MCF 10A (cell line): ENCODE results near the gene DLG2. TPM values are rescaled to one million over a fixed set of nuclear protein-coding genes. Genes with fewer than 3 reads are reported as not detected.

Experiments used
- BruUV-seq: library from RNA; stranded (reverse); fragments of 400-500 nt; replicated peaks from 2 replicates; lab custom pipeline; 2021; lab: Mats Ljungman, UMichigan
- CTCF ChIA-PET: fragments of 300-600 bp; sonication (Branson Sonifier 250); formaldehyde crosslinking; extraction: SDS; loops from one replicate; lab custom pipeline; 2021; ENCODE audit warnings: antibody characterized with exemption, inconsistent platforms; lab: Yijun Ruan, JAX
- POLR2A ChIA-PET: fragments of 300-600, 350-650 bp; sonication (Branson Sonifier 250); formaldehyde crosslinking; extraction: SDS; loops from one replicate; lab custom pipeline; 2020; ENCODE audit warnings: antibody characterized with exemption, inconsistent platforms; lab: Yijun Ruan, JAX
- DNase-seq: peaks from one replicate; pipeline ENCODE4 v3.0.0-alpha.2; 2018; ENCODE audit not compliant: unreplicated experiment
- H3K27ac Mint-ChIP-seq: one replicate; pipeline ENCODE4 v1.8.0; 2022; ENCODE audit warnings: mild to moderate bottlenecking, low read depth, mixed read lengths; ENCODE audit not compliant: unreplicated experiment
- H3K27me3 Mint-ChIP-seq: one replicate; pipeline ENCODE4 v1.8.0; 2022; ENCODE audit warnings: mixed read lengths; ENCODE audit not compliant: insufficient read depth, unreplicated experiment
- H3K36me3 Mint-ChIP-seq: one replicate; pipeline ENCODE4 v1.8.0; 2022; ENCODE audit warnings: mild to moderate bottlenecking, moderate library complexity, mixed read lengths; ENCODE audit not compliant: insufficient read depth, unreplicated experiment
- H3K4me1 Mint-ChIP-seq: one replicate; pipeline ENCODE4 v1.8.0; 2022; ENCODE audit warnings: mixed read lengths; ENCODE audit not compliant: insufficient read depth, unreplicated experiment
- H3K4me3 Mint-ChIP-seq: one replicate; pipeline ENCODE4 v1.8.0; 2022; ENCODE audit warnings: mild to moderate bottlenecking, moderate library complexity, mixed read lengths; ENCODE audit not compliant: unreplicated experiment
- H3K9me3 Mint-ChIP-seq: one replicate; pipeline ENCODE4 v1.8.0; 2022; ENCODE audit warnings: mixed read lengths; ENCODE audit not compliant: unreplicated experiment
- intact Hi-C: fragments of 100-400 bp; cut with micrococcal nuclease; formaldehyde crosslinking; loops from 2 replicates; pipeline ENCODE4 v1.14.1; 2022
- total RNA-seq: library from RNA; stranded (reverse); gene quantifications from 2 replicates; pipeline ENCODE4 v1.2.3, GENCODE V29; 2022
- TF ChIP-seq, protein P1 (sequence below): fragments of 200-600 bp; IDR thresholded peaks from one replicate; pipeline ENCODE4 v1.8.0; 2022; ENCODE audit warnings: antibody characterized with exemption, mild to moderate bottlenecking; ENCODE audit not compliant: unreplicated experiment

DLG2 gene
- total RNA-seq, 1 experiment from 2014 or later = 0.26 TPM

DNA sequence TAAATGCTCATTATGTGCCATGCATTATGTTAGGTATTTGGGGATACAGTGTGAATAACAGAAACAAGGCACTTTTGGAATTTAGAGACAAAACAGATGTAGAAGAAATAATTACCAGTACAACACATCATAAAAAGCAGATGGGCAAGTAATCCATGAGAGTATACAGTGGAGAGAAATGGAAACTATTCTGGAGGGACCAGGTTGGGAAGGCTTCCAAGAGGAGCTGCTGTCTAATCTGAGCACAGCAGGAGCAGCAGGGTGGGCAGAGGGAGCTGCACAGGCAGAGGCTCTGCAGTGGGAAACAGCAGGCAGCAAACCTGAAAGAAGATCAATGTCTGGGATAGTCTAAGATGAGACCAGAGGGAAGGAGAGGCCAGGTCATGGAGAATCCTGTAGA is 2072.3 kb downstream of the DLG2 start:
- intact Hi-C loops = no loop called here
- ChIA-PET CTCF (interaction anchor here (0.5 kb wide), 1 partner anchor 467 kb away, joined by 3 read pairs; no protein-coding TSS in a partner anchor), POLR2A (no interaction called here)
- DNase-seq = no peak
- TF ChIP-seq, protein P1, sequence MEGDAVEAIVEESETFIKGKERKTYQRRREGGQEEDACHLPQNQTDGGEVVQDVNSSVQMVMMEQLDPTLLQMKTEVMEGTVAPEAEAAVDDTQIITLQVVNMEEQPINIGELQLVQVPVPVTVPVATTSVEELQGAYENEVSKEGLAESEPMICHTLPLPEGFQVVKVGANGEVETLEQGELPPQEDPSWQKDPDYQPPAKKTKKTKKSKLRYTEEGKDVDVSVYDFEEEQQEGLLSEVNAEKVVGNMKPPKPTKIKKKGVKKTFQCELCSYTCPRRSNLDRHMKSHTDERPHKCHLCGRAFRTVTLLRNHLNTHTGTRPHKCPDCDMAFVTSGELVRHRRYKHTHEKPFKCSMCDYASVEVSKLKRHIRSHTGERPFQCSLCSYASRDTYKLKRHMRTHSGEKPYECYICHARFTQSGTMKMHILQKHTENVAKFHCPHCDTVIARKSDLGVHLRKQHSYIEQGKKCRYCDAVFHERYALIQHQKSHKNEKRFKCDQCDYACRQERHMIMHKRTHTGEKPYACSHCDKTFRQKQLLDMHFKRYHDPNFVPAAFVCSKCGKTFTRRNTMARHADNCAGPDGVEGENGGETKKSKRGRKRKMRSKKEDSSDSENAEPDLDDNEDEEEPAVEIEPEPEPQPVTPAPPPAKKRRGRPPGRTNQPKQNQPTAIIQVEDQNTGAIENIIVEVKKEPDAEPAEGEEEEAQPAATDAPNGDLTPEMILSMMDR = no peak
- H3K4me3 Mint-ChIP-seq = no peak overlapping the region
- peaks cover 49% of the 10 kb centered on the region for H3K27me3 Mint-ChIP-seq
- H3K4me1 Mint-ChIP-seq = no peaks in the 10 kb centered on the region
- BruUV-seq = no TSS peak
- no peak overlapping the region for H3K27ac Mint-ChIP-seq
- H3K36me3 Mint-ChIP-seq = no peaks in the 10 kb centered on the region
- H3K9me3 Mint-ChIP-seq = no peaks in the 10 kb centered on the region

DNA sequence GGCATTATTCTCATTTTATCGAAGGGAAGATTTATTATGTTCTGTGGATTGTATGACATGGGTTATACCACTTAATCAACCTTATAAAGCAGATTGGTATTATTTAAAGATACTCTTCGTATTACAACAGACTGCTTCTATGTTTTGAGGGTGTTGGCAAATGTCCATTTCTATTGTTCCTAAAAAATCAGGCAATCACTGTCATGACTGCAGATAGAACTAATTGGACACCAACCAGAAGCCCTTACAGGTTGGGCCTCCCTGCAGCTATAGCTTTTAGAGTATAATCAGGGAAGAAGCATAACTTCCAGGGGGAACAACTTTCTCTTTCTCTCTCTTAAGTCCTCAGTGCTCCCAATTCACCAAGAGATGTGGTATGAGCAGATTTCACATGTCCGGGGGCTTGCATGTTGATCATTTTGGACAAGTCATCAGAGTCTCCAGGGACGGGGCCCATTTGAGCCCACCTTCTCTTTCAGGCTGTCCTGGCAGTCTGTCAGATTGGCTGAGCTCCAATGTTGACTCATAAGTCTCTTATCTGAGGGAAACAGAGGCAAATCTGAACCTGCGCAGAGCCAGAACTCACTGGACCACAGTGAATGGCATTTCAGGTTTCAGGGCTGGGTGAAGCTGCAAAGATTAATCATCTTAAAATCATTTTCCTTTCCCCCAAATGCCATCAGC is 2077.0 kb downstream of the DLG2 start:
- ChIA-PET POLR2A (interaction anchor here (0.6 kb wide), 1 partner anchor 649 kb away, joined by 3 read pairs; the partner anchor contains the start of gene DDIAS), CTCF (interaction anchor here (0.5 to 0.7 kb wide), 2 partner anchors 14 to 91 kb away, joined by 3 read pairs; no protein-coding TSS in a partner anchor)
- Mint-ChIP-seq H3K9me3 (no peaks in the 10 kb centered on the region), H3K27ac (no peak overlapping the region), H3K27me3 (peaks cover 55% of the 10 kb centered on the region), H3K4me1 (no peaks in the 10 kb centered on the region), H3K4me3 (no peak overlapping the region), H3K36me3 (no peaks in the 10 kb centered on the region)
- no peak for DNase-seq
- no TSS peak for BruUV-seq
- TF ChIP-seq, protein P1 = no peak
- intact Hi-C loops = no loop called here

DNA sequence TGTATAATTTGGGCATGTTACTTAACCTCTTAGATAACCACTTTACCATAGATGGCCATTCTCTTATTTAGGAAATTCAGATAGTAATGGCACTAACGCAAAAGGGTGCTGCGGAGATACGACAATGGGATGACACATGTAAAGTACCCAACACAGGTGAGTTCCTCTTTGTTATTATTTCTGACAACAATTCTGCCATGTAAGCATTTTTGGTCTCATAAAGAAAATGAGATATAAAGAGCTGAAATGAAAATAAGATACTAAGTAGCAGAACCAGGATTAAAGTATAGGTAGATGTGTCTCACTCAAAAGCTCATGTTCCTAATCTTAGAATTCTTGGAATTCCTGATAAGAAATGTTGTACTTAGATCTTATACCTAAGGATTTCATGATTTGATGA is 2080.8 kb downstream of the DLG2 start:
- TF ChIP-seq, protein P1 = no peak
- intact Hi-C loops = no loop called here
- Mint-ChIP-seq H3K27me3 (peaks cover 56% of the 10 kb centered on the region), H3K9me3 (no peaks in the 10 kb centered on the region), H3K27ac (no peak overlapping the region), H3K4me1 (no peaks in the 10 kb centered on the region), H3K4me3 (no peak overlapping the region), H3K36me3 (no peaks in the 10 kb centered on the region)
- ChIA-PET POLR2A (no interaction called here), CTCF (interaction anchor here (0.7 to 1.0 kb wide), 2 partner anchors 13 to 249 kb away, joined by 4 read pairs; no protein-coding TSS in a partner anchor)
- no peak for DNase-seq
- BruUV-seq = no TSS peak

DNA sequence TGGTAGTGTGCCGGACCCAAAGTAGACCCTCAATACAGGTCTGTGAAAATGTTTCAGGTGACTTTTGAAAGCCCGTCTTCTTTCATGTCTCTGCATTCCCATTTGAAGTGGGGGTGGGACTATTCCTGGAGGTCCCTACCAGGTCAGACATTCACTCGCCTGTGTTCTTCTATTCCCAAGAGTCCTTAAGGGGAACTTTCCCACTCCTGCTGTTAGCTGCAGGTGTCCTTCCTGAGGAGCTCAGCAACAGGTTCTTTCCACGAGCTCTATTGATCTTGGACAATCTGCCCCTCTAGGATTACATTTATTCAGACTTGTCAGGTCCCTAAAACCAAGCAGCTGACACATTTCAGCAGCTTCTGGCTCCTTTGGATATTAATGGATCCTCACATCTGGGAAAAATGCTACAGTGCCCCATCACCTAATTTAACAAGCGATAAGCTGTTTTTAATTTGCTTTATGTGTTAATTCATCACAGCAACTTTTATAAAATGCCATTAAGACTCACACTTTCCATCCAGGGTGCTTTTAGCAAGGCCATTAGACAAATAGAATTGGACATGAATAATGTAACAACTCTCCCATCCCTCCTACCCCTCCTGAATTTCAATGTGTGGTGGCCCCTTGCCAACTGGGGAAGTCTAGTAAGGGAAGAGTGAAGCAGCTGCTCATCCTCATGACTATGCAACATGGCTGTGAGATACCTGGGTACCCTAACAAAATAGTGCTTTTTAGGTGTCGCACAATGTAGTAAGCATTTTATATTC is 2081.5 kb downstream of the DLG2 start:
- CTCF ChIA-PET = interaction anchor here (0.7 kb wide), 1 partner anchor 248 kb away, joined by 4 read pairs; no protein-coding TSS in a partner anchor
- H3K27me3 Mint-ChIP-seq = peaks cover 63% of the 10 kb centered on the region
- H3K4me1 Mint-ChIP-seq = no peaks in the 10 kb centered on the region
- no peak overlapping the region for H3K27ac Mint-ChIP-seq
- no peak for DNase-seq
- POLR2A ChIA-PET = no interaction called here
- TF ChIP-seq, protein P1 = no peak
- no peaks in the 10 kb centered on the region for H3K36me3 Mint-ChIP-seq
- intact Hi-C loops = no loop called here
- H3K9me3 Mint-ChIP-seq = no peaks in the 10 kb centered on the region
- no TSS peak for BruUV-seq
- H3K4me3 Mint-ChIP-seq = no peak overlapping the region
